ENCODE results near the gene UTP4. TPM values are rescaled to one million over a fixed set of nuclear protein-coding genes. Genes with fewer than 3 reads are reported as not detected.

UTP4 gene
- total and polyA plus RNA-seq, 2 experiments from 2014 or later: 10.0 to 51.6 TPM

- no peaks in the 10 kb centered on the region for H3K36me3 ChIP-seq
- TF ChIP-seq CTCF (IDR thresholded peaks at IDR 0.05; ENCODE audit: low read depth, low read length): no peak
- no peak overlapping the region for H3K27ac ChIP-seq
- no peaks in the 10 kb centered on the region for H3K4me1 ChIP-seq (ENCODE audit: low read depth)
- DNase-seq (ENCODE audit: low read depth in 1 of 2, low spot score in 1 of 2): no peak
- H3K9me3 ChIP-seq (ENCODE audit: low read depth): no peaks in the 10 kb centered on the region
- H3K4me3 ChIP-seq: no peak overlapping the region
- no peaks in the 10 kb centered on the region for H3K27me3 ChIP-seq
Observed at GRCh38 chr16:69100071-69100691, 32.3 kb upstream of the UTP4 start.

- TF ChIP-seq CTCF (IDR thresholded peaks at IDR 0.05; ENCODE audit: low read depth, low read length): peak; percentile 38
- peaks cover 25% of the 10 kb centered on the region for H3K27me3 ChIP-seq
- peak; percentile 70 to 84 for DNase-seq (ENCODE audit: low read depth in 1 of 2, low spot score in 1 of 2)
Observed at GRCh38 chr16:69105501-69106361, 26.7 kb upstream of the UTP4 start, which contains the start of gene HAS3. Gene HAS3 (plus strand): TSS chr16:69105653. CDS start chr16:69109396, 3,743 bp downstream.

GRCh38 chr16:69106491-69107315, 25.7 kb upstream of the UTP4 start:
- TF ChIP-seq CTCF (IDR thresholded peaks at IDR 0.05; ENCODE audit: low read depth, low read length): no peak
- H3K36me3 ChIP-seq: no peaks in the 10 kb centered on the region
- H3K4me1 ChIP-seq (ENCODE audit: low read depth): no peaks in the 10 kb centered on the region
- peak overlapping the region; percentile 49 for H3K4me3 ChIP-seq
- peaks cover 25% of the 10 kb centered on the region for H3K27me3 ChIP-seq
- H3K9me3 ChIP-seq (ENCODE audit: low read depth): no peaks in the 10 kb centered on the region
- H3K27ac ChIP-seq: no peak overlapping the region
- peak in 1 of 2 donors; percentile 25 for DNase-seq (ENCODE audit: low read depth in 1 of 2, low spot score in 1 of 2)

More at GRCh38 chr16:69105501-69106361, 26.7 kb upstream of the UTP4 start, which contains the start of gene HAS3:
- Histone ChIP-seq H3K27ac (no peak within 1 kb of the TSS), H3K9me3 (ENCODE audit: low read depth) (no peaks in the 10 kb centered on the region), H3K36me3 (no peaks in the 10 kb centered on the region), H3K4me3 (peak within 1 kb of the TSS; percentile 49), H3K4me1 (ENCODE audit: low read depth) (no peaks in the 10 kb centered on the region)

- TF ChIP-seq CTCF (IDR thresholded peaks at IDR 0.05; ENCODE audit: low read depth, low read length): no peak
- Histone ChIP-seq H3K9me3 (ENCODE audit: low read depth) (no peaks in the 10 kb centered on the region), H3K27ac (no peak overlapping the region), H3K4me3 (peak overlapping the region; percentile 49), H3K4me1 (ENCODE audit: low read depth) (no peaks in the 10 kb centered on the region), H3K27me3 (peaks cover 25% of the 10 kb centered on the region), H3K36me3 (no peaks in the 10 kb centered on the region)
- peak in 1 of 2 donors; percentile 40 for DNase-seq (ENCODE audit: low read depth in 1 of 2, low spot score in 1 of 2)
Observed at GRCh38 chr16:69107316-69107962, 25.0 kb upstream of the UTP4 start.
